ENCODE results near the gene ARR3.
"Not testable (repeated sequence)": the region's sequence is repeated elsewhere in the genome, so short reads cannot be mapped to it uniquely, and the experiment has no call there.

The ARR3 gene

GRCh38 chrX:70281951-70282350 lies 13.8 kb downstream of the ARR3 start, which contains the start of gene RAB41:
TSS of gene RAB41 (plus strand) at chrX:70282172. CDS start at chrX:70282218, 46 bp downstream.
- no peak for DNase-seq

- no peak for DNase-seq
These were observed 21.1 kb downstream of the ARR3 start for GRCh38 chrX:70289168-70289792.

- DNase-seq: peak in 13 of 14 donors; percentile 10 to 75 (median 37)
These were observed 21.9 kb downstream of the ARR3 start, which contains the start of the genes KIF4A and PDZD11 for GRCh38 chrX:70289793-70290770. TSS of gene KIF4A (plus strand) at chrX:70290104. CDS start at chrX:70290459, 355 bp downstream. TSS of gene PDZD11 (minus strand) at chrX:70289927. CDS start at chrX:70289341, 586 bp downstream.

- DNase-seq: no peak
These were observed 24.7 kb downstream of the ARR3 start for GRCh38 chrX:70292788-70293187.

- DNase-seq: no peak
These were observed 25.5 kb downstream of the ARR3 start for GRCh38 chrX:70293621-70294020.

- DNase-seq: no peak
These were observed 33.6 kb downstream of the ARR3 start for GRCh38 chrX:70301716-70302115.

- no peak for DNase-seq
These were observed 45.4 kb downstream of the ARR3 start for GRCh38 chrX:70313503-70313902.

- no peak for DNase-seq
These were observed 54.6 kb downstream of the ARR3 start for GRCh38 chrX:70322784-70323183.

- not testable (repeated sequence) for DNase-seq
These were observed 55.5 kb downstream of the ARR3 start for GRCh38 chrX:70323628-70324027.

- DNase-seq: no peak
These were observed 56.2 kb downstream of the ARR3 start for GRCh38 chrX:70324326-70324725.

GRCh38 chrX:70331161-70331560 lies 63.0 kb downstream of the ARR3 start:
- DNase-seq: no peak
